Heart left ventricle (tissue), 16 donors: ENCODE results near the gene CMPK2. TPM values are rescaled to one million over a fixed set of nuclear protein-coding genes. Genes with fewer than 3 reads are reported as not detected.

Source experiments
- ATAC-seq, 4 donors: fragments of 200-7000 bp; cut with Tn5 transposase; one replicate each; pipeline ENCODE4 v1.9.1; 2020 to 2022; ENCODE audit warnings: moderate library complexity in 4 of 4, mild to moderate bottlenecking in 3 of 4, moderate number of reproducible peaks in 1 of 4
- DNase-seq, 5 donors: peaks; one replicate each; pipeline ENCODE4 v3.0.0-alpha.2; 2020
- H3K27ac ChIP-seq, 12 donors: fragments of 200-600 bp; sonication (generic) in 4 of 12; one replicate each; pipeline versions ENCODE4 v1.5.0 to v1.8.0; 2016 to 2022; ENCODE audit warnings: mild to moderate bottlenecking in 2 of 12
- H3K27me3 ChIP-seq, 9 donors: fragments of 200-600 bp; sonication (generic) in 2 of 9; one replicate each; pipeline versions ENCODE4 v1.5.1 to v1.8.0; 2016 to 2022; ENCODE audit warnings: mild to moderate bottlenecking in 3 of 9
- H3K36me3 ChIP-seq, 9 donors: fragments of 200-600 bp; sonication (generic) in 2 of 9; one replicate each; pipeline versions ENCODE4 v1.5.0 to v1.8.0; 2018 to 2022; ENCODE audit warnings: mild to moderate bottlenecking in 2 of 9
- H3K4me1 ChIP-seq, 12 donors: fragments of 200-600 bp; sonication (generic) in 4 of 12; one replicate each; pipeline versions ENCODE4 v1.5.0 to v1.8.0; 2016 to 2022; ENCODE audit warnings: mild to moderate bottlenecking in 3 of 12
- H3K4me3 ChIP-seq, 12 donors: fragments of 200-600 bp; sonication (generic) in 4 of 12; one replicate each; pipeline versions ENCODE4 v1.5.0 to v1.8.0; 2017 to 2022; ENCODE audit warnings: mild to moderate bottlenecking in 9 of 12, moderate library complexity in 4 of 12
- H3K9me3 ChIP-seq, 12 donors: fragments of 200-600 bp; sonication (generic) in 4 of 12; one replicate each; pipeline versions ENCODE4 v1.5.0 to v1.8.0; 2016 to 2022; ENCODE audit warnings: mild to moderate bottlenecking in 1 of 12
- POLR2A ChIP-seq, 2 donors: fragments of 450-650 bp; IDR thresholded peaks; one replicate each; pipeline ENCODE4 v1.6.1; 2017; ENCODE audit warnings: antibody characterized with exemption in 2 of 2, mild to moderate bottlenecking in 2 of 2, moderate library complexity in 2 of 2
- WGBS, 4 donors: extraction: QIAGEN DNeasy Blood & Tissue Kit in 2 of 4; methylation state at CpG; one replicate each; pipeline versions ENCODE4 v1.1.5 to v1.1.7; 2013 to 2018; 5-methylcytosine and 5-hydroxymethylcytosine counted together
- intact Hi-C, 10 donors: fragments of 100-400 bp; cut with DNase I; formaldehyde crosslinking; loops; one replicate each; pipeline versions ENCODE4 v1.11.1 to v1.14.2; 2022
- polyA plus RNA-seq, 2 donors: library from polyadenylated mRNA; stranded (reverse); fragments of 200-250 nt; gene quantifications; one replicate each; pipeline ENCODE4 v1.2.3, GENCODE V29; 2013
- total RNA-seq, 9 donors: library from RNA; depleted of rRNA in 2 of 9; stranded (reverse); fragments of >200 nt in 2 of 9; fragmentation: NEBNext Ultra II Directional in 3 of 9; extraction: Animal tissue kit (Norgen Biotek cat#: 25700) in 3 of 9; gene quantifications; one replicate each; pipeline versions ENCODE4 v1.1.0 to v1.2.4, GENCODE V29; 2016 to 2023
- TF ChIP-seq, protein P1 (sequence below), 12 donors: fragments of 200-600 bp; sonication (generic) in 4 of 12; IDR thresholded peaks; one replicate each; pipeline versions ENCODE4 v1.5.0 to v1.8.0; 2018 to 2022; ENCODE audit warnings: antibody characterized with exemption in 12 of 12, mild to moderate bottlenecking in 5 of 12
- donor health status: ischemic (EF 13 %, LVEDD 7.1; RV severe dilation, severe dysfunction).
- donor health status: healthy with polysubstance abuse.
- donor health status: DM: no; HTN: yes; CAD: no.
- donor health status: DM: no; HTN: no; CAD: no.
- donor health status: ischemic (EF 25% LVEDD 6.9; RV normal size, moderate dysfunction).
- donor health status: ischemic (EF 25% LVEDD 5.7; RV mildly dilated, moderate dysfunction).
- donor health status: healthy.
- donor health status: DM: yes; HTN: yes; CAD: no.
- donor health status: ischemic (EF 35%, LVEDD 5.7; RV mildly dilated, moderate dysfunction).
- donor health status: nonischemic (EF 11% LVEDD 7.7; RV severe dilation, severe dysfunction).
- donor health status: DM: yes; HTN: yes; CAD: no.
- donor health status: PGD.
- donor health status: ischemic (EF 29% LVEDD 5.4; RV normal size, mild dysfunction).
- donor health status: nonischemic (EF 23%, LVEDD 6.1; RV moderate dilation, normal function).

The CMPK2 gene
- total and polyA plus RNA-seq, 11 donors = 2.0 to 33.2 (median 6.0) TPM

- Histone ChIP-seq H3K36me3 (no peaks in the 10 kb centered on the region), H3K4me1 (peaks cover 0 to 20% (median 8%) of the 10 kb centered on the region in 12 donors), H3K27ac (no peak overlapping the region), H3K27me3 (no peaks in the 10 kb centered on the region), H3K9me3 (no peaks in the 10 kb centered on the region), H3K4me3 (no peak overlapping the region)
- ATAC-seq (no peak), DNase-seq (no peak)
- TF ChIP-seq, protein P1, sequence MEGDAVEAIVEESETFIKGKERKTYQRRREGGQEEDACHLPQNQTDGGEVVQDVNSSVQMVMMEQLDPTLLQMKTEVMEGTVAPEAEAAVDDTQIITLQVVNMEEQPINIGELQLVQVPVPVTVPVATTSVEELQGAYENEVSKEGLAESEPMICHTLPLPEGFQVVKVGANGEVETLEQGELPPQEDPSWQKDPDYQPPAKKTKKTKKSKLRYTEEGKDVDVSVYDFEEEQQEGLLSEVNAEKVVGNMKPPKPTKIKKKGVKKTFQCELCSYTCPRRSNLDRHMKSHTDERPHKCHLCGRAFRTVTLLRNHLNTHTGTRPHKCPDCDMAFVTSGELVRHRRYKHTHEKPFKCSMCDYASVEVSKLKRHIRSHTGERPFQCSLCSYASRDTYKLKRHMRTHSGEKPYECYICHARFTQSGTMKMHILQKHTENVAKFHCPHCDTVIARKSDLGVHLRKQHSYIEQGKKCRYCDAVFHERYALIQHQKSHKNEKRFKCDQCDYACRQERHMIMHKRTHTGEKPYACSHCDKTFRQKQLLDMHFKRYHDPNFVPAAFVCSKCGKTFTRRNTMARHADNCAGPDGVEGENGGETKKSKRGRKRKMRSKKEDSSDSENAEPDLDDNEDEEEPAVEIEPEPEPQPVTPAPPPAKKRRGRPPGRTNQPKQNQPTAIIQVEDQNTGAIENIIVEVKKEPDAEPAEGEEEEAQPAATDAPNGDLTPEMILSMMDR (IDR thresholded peaks at IDR 0.05) = no peak
- TF ChIP-seq POLR2A (IDR thresholded peaks at IDR 0.05) = no peak
- WGBS, 4 donors = 70 to 78% (median 74%) methylated on average over 3 of the region's 3 CpGs
- intact Hi-C loops = loop anchor here in 1 of 10 donors (5.0 kb wide), 1 partner anchor 217 kb away; no protein-coding TSS in a partner anchor
Measured at GRCh38 chr2:6824962-6825361, 40.7 kb downstream of the CMPK2 start.

DNA sequence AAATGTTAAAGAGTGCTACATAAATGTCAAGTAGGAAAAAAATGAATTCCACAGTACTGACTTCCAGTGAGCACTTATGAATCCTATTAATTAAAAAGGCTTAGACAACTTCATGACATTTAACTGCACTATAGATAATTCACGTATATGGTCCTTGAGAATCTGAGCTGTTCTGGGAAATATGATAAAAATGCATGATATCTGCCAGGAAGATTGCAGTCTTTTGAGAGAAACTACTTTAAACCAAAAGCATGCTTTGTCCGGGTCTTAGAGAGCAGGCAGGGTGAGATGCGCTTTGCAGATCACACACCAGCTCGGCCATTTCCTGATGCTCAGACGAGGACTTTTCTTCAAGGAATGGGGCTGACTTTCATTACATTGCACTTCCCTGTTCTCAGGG is 42.6 kb downstream of the CMPK2 start:
- Histone ChIP-seq H3K4me1 (peaks cover 0 to 19% (median 8%) of the 10 kb centered on the region in 12 donors), H3K36me3 (no peaks in the 10 kb centered on the region), H3K27ac (no peak overlapping the region), H3K27me3 (no peaks in the 10 kb centered on the region), H3K4me3 (no peak overlapping the region), H3K9me3 (no peaks in the 10 kb centered on the region)
- DNase-seq = no peak
- TF ChIP-seq POLR2A (IDR thresholded peaks at IDR 0.05) = no peak
- TF ChIP-seq, protein P1 (IDR thresholded peaks at IDR 0.05) = no peak
- ATAC-seq = no peak
- WGBS, 4 donors = 36 to 46% (median 45%) methylated on average over 5 of the region's 5 CpGs
- intact Hi-C loops = no loop called here

DNA sequence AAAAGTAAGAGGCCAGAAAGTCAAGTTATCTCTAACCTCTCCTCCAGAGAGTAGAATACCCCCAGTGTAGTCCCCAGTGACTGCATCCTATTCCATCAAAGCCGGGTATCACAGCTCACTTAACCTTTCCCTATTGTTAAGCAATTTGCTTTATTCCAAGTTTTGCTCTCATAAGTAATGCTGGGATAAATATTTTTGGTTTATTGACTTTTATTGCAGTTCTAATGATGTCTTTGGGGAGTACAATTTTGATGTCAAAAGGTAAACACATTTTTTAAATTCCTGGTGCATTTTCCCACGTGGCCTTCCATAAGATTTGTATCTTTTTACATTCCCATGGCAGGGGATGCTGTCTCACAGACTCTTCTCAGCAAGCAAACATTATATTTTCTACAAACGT is 43.3 kb downstream of the CMPK2 start:
- H3K27me3 ChIP-seq = no peaks in the 10 kb centered on the region
- TF ChIP-seq POLR2A (IDR thresholded peaks at IDR 0.05) = no peak
- TF ChIP-seq, protein P1 (IDR thresholded peaks at IDR 0.05) = no peak
- no peak overlapping the region for H3K4me3 ChIP-seq
- ATAC-seq = no peak
- no peaks in the 10 kb centered on the region for H3K36me3 ChIP-seq
- intact Hi-C loops = no loop called here
- no peaks in the 10 kb centered on the region for H3K9me3 ChIP-seq
- peak overlapping the region in 1 of 12 donors; percentile 55 for H3K27ac ChIP-seq
- WGBS, 4 donors = 47 to 55% (median 48%) methylated on average over 3 of the region's 3 CpGs
- DNase-seq = no peak
- H3K4me1 ChIP-seq = peaks cover 0 to 13% (median 6%) of the 10 kb centered on the region in 12 donors

- peak in 1 of 2 donors; percentile 35 for TF ChIP-seq POLR2A (IDR thresholded peaks at IDR 0.05)
- TF ChIP-seq, protein P1 (IDR thresholded peaks at IDR 0.05) = no peak
- 63 to 83% (median 73%) methylated on average over 21 of the region's 21 CpGs for WGBS, 4 donors
- Histone ChIP-seq H3K4me3 (peak overlapping the region in 4 of 12 donors; percentile 8 to 24 (median 18)), H3K4me1 (peaks cover 0 to 10% (median 0%) of the 10 kb centered on the region in 12 donors), H3K9me3 (no peaks in the 10 kb centered on the region), H3K27me3 (no peaks in the 10 kb centered on the region), H3K36me3 (no peaks in the 10 kb centered on the region), H3K27ac (peak overlapping the region in 9 of 12 donors; percentile 0 to 67 (median 45))
- DNase-seq (peak in 4 of 5 donors; percentile 40 to 60 (median 54)), ATAC-seq (peak; percentile 26 to 94 (median 56))
- intact Hi-C loops = no loop called here
Measured at GRCh38 chr2:6820903-6821584, 44.7 kb downstream of the CMPK2 start.
